Dermis microvascular lymphatic vessel endothelial cell (primary cell): ENCODE data around the gene DHRS1. TPM values are rescaled to one million over a fixed set of nuclear protein-coding genes. Genes with fewer than 3 reads are reported as not detected.

Experiments used
- DNase-seq, 2 donors: peaks; one replicate each; pipeline versions ENCODE4 v3.0.0 to v3.0.0-alpha.2; 2010; ENCODE audit warnings: low read depth in 2 of 2
- total RNA-seq: library from RNA; depleted of rRNA; stranded (reverse); fragments of >200 nt; gene quantifications from 2 replicates; pipeline ENCODE4 v1.2.1, GENCODE V29; 2014

Gene DHRS1
- total RNA-seq, 1 donor from 2014 or later: 9.1 TPM

DNA sequence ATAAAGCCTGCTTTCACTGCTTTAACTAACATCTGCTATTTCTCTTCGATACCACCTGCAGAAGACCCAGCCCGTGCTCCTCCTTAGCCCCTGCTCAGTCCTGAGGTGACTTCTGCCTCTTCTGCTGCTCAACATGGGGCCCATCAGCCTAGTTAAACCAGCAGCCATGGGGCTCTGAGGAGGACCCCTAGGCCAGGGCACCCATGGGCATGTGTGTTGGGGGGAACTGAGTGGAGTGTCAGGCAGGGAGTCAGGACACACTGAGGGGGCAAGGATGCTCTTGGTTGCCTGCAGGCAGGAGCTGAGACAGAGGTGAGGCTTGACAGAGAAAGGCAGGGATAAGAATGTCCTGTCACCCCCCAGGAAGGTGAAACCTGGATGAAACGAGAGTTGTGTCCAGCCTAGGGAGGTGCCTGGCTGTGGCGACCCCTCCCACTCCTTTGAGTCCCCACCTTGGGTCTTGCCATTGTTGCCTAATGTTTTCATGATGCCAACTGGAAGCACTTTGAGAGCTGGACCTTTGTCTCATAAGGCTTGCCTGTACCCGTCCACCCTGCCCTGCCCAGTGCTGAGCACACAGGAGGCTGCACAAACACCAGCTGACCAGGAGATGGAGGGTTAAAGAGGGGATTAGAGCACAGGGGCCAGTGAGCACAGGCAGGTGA lies 15.7 kb downstream of the DHRS1 start:
- no peak for DNase-seq

DNA sequence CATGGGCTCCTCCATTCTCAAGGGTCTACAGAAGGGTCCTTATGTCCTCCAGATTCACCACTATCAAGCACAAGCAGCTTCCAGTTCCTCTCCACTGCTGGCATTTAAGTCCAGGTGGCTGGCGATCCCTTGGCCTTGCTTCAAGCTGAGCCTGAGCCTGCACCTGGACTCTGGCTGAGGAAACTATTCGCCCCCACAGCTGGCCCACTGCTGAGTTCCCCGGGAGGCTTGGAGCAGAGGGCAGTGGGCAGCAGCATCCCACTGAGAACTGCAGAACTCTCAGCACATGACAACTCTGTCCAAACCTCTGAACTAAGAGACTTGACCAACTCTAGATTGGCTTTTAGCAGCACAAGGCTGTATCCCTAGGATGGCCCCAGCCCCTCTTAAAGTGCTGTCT lies 16.8 kb downstream of the DHRS1 start:
- DNase-seq: no peak

GRCh38 chr14:24281636-24282035 lies 17.9 kb downstream of the DHRS1 start:
- no peak for DNase-seq

GRCh38 chr14:24280797-24281460 lies 18.7 kb downstream of the DHRS1 start:
- DNase-seq: no peak

- peak in 1 of 2 donors; percentile 13 for DNase-seq
These were observed 20.0 kb downstream of the DHRS1 start for GRCh38 chr14:24279301-24280186.

DNA sequence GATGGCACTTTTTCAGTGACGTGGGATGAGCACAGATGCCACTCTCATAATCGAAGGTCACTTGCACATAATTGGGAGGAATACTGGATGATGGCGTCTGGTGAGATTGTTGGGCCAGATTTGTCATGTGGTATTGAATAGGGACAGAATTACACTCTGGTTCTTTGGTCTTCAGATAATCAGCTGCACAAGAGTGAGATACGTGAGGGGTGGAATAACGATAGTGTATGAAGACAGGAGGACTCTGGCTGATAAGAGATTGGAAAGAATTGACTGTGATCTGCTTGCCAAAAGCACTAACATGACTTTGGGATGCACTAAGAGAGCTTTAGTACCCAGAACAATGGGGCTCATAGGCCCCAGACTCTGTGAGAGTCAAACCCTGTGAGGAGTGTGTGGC lies 21.2 kb downstream of the DHRS1 start:
- no peak for DNase-seq

DNA sequence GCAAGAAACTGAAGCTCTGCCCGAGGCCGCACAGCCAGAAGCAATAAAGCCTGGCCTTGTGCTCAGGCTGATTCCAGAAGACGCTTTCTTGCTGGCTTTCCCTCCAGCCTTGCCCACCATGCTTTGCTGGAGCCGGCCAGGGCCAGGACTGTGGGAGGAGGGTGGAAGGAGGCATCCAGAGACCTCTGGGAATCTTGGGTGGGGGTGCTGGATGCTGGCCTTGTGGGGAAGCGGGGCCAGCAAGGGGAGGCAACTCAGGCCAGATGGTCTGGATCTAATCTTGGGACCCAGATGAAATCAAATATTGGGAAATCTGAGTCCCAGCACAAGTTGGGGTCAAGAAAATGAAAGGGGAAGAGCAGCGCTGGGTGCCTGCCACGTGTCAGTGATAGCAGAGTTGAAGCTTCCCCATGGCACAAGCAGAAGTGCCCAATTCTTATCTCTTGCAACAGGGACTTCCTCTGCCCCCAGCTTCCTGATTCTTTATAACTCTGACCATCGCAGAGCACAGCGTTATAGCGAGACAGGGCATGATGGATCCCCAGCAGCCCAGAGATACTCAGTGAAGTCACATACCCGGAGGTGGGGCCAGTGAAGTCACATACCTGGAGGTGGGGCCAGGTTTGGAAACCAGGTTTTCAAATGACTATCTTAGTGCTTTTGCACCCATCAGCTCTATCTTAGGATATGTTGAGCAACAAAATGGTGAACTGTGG lies 21.8 kb downstream of the DHRS1 start:
- no peak for DNase-seq

DNA sequence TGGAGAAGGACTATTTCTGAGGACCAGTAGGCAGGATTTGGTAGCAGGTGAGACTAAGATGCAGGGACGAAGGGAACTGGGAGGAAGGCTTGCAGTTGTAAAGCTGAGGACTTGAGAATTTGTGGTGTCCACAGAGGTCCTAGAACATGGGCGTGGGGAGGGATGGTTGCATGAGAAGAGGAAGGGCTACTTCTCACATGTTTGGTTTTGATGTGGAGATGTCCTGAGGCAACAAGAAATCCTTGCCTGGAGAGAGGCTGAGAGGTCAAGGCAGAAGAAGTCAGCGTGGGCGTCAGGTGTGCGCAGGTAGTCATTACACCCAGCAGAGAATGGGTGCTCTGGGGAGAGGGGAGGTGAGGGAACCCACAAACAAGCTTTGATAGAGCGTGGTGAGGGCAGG lies 22.5 kb downstream of the DHRS1 start:
- DNase-seq: no peak

DNA sequence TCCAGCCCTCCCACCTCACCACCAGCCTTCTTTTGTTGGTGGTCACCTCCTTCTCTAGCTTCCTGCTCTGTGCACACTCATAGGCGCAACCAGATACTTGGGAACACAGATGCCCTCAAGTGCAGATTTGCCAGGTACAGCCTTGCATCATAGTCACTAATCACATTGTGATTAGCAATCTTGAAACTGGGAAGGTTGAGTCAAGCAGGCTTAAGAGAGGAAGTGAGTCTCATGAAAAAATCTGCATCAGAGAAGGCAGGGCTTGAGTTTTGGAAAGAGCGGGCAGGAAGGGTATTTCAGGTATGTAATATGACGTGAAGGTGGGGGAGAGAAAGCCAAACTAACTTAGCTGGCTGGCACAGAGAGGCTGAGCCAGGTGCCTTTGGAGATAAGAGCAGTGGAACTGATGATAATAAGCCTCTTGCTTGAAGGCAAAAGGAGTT lies 25.5 kb downstream of the DHRS1 start:
- no peak for DNase-seq

DNA sequence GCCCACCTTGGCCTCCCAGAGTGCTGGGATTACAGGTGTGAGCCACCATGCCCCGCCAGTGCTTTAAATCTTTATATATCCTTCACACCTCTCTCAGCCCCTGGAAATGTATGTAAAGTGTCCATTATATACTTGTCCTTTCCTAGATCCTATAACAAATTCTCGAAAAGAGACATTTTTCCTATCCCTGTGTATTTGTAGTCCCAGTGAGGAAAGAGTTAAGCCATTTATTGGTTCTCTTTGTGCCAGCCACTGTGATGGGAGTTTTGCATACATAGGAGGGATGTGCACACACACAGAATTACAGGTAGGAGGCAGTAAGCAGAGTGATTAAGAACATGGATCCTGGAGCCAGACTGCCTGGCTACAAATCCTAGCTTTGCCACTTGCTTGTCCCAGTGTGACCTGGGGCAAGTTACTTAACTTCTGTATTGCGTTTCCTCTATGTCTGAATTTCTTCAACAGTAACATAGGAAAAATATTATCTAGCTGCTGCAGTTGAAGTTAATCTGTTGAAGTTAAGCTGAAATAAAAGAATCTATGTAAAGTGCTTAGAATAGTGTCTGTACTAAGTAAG lies 26.1 kb downstream of the DHRS1 start:
- DNase-seq: no peak

DNA sequence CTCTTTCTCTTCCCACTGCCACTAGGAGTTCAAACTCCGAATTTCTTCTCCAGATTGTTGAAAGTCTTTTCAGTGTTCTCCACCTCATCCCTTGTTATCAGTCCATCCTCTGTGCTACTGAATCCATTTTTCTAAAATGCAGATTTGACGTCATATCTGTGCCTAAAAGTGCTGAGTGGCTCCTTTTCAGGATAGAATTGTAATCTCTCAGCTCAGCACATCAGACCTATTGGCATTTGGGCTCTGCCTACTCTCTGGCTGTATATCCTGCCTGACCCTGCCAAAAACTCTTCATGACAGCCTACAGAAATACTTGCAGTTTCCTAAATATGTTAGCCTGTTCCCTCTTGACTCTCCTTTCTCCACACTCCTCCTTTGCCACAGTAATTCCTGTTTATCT lies 27.1 kb downstream of the DHRS1 start:
- DNase-seq: no peak

GRCh38 chr14:24271834-24272263 lies 27.7 kb downstream of the DHRS1 start:
- no peak for DNase-seq

DNA sequence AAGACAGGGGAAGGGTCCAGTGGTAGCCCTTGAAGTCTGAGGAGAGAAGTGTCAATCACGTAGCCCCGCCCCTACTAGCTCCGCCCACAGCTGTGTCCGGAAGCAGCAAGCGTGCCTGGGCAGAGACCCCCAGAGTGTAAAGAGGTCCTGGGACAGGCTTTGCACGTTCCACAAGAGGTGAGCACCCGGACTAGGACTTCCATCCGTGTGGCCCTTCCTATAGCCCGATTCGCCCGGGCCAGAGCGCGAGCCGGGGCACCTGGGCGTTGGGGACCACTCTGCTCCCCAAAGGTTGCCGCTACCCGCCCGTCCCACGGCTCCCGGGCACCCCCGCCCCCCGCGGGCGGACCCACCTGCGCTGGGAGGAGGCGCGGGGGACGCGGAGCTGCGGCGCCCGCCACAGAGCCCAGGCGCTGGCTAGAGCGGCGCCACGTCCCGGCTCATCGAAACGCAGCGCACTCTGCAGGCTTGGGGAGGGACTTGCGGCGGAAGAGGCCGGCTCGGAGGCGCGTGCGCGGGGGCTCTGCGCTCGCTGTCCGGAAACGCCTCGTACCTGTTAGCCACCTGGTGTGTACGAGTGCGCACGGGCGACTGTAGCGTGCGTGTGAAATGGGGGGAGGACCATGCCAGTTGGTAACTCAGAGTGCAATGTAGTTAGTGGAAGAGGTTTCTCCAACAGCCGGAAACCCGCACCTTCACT lies 28.3 kb downstream of the DHRS1 start, which contains the start of gene RABGGTA:
Gene RABGGTA, minus strand, starts transcription at position 464 of the 700 bp plus-strand sequence. CDS start 482 bp downstream, outside the sequence.
- DNase-seq: peak; percentile 78 to 90

DNA sequence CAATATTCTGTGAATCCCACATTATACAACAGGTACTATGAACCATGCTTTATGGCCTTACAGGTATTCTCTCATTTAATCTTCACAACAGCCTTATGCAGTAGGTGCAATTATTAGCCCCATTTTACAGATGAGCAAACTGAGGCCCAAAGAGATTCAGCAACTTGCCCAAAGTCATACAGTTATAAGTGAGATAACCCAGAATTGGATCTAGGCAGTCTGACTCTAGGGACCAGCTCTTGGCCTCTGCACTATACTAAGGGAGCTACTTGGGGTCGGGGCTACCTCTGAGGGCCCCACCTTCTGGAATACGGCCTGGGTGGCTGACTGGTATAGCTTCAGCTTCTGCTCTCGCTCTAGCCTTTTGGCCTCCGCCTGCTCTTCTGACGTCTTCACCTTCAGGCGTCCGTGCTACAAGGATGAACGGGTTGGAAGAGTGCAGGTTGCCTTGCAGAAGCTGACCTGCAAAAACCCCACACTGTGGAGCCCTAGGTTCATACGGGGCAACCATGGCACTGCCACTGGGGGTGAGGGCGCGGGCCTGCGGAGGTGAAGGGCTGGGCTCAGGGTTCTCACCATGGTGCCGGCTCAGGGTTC lies 28.9 kb downstream of the DHRS1 start:
- DNase-seq: no peak

GRCh38 chr14:24269910-24270536 lies 29.6 kb downstream of the DHRS1 start:
- no peak for DNase-seq

- no peak for DNase-seq
These were observed 30.2 kb downstream of the DHRS1 start for GRCh38 chr14:24269368-24269767.

DNA sequence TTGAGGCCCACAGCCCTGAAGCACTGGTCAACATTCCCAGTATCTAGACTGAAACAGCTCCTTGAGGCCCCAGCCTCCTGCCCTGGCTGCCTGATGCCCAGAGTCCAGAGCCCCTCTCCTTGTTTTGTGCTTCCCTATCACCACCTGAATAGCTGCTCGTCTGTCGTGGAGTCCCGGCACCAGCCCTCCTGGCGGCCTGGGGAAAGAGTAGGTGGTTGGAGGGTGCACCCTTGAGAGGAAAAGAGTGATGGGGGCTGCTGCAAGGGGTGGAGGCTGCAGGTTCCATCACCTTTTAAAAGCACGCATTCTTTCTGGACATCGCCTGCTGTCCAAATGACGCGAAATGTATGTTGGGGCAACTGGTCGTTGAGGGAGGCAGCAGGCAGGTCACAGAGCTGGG lies 31.4 kb downstream of the DHRS1 start:
- no peak for DNase-seq

GRCh38 chr14:24267516-24267915 lies 32.1 kb downstream of the DHRS1 start:
- DNase-seq: no peak
